ENCODE data around the gene CAPN5. TPM values are rescaled to one million over a fixed set of nuclear protein-coding genes. Genes with fewer than 3 reads are reported as not detected.

CAPN5 gene
- total and polyA plus RNA-seq, 2 experiments from 2014 or later, result 10.2 to 32.2 TPM

GRCh38 chr11:77126861-77127234 is 60.1 kb downstream of the CAPN5 start (continued):
- no peak for TF ChIP-seq ZNF462 (CRISPR knock-in tag; IDR thresholded peaks at IDR 0.05)
- no peak for TF ChIP-seq NANOG (IDR thresholded peaks at IDR 0.05; ENCODE audit: borderline replicate concordance)
- no peak for TF ChIP-seq ZNF114 (CRISPR knock-in tag; IDR thresholded peaks at IDR 0.05)
- TF ChIP-seq EZH2 (IDR thresholded peaks at IDR 0.05; ENCODE audit: low read depth, unreplicated experiment), result no peak

GRCh38 chr11:77127235-77127911 is 60.6 kb downstream of the CAPN5 start:
- Histone ChIP-seq H3K4me2 (peak overlapping the region; percentile 93), H3K79me2 (replicated peaks; ENCODE audit: insufficient read depth) (no peaks in the 10 kb centered on the region), H3K36me3 (ENCODE audit: insufficient read depth) (no peaks in the 10 kb centered on the region), H4K20me1 (replicated peaks; ENCODE audit: insufficient read depth) (no peaks in the 10 kb centered on the region), H3F3A (replicated peaks; ENCODE audit: low read depth) (0 out of 2 replicates have a peak, but pooled peaks cover 4% of the 10 kb centered on the region), H3K4me1 (ENCODE audit: insufficient read depth) (peaks cover 8% of the 10 kb centered on the region), H3K27ac (ENCODE audit: low read depth) (no peak overlapping the region), H3K9me2 (ENCODE audit: insufficient read depth) (no peaks in the 10 kb centered on the region), H3K4me3 (peak overlapping the region; percentile 71), H3K27me3 (ENCODE audit: insufficient read depth) (no peaks in the 10 kb centered on the region), H2AFZ (peak overlapping the region; percentile 99)
- TF ChIP-seq CTCF (conservative IDR thresholded peaks at IDR 0.05; ENCODE audit: low read depth in 2 of 2), result peak; percentile 91 to 98
- no peak for TF ChIP-seq EZH2 (IDR thresholded peaks at IDR 0.05; ENCODE audit: low read depth, unreplicated experiment)
- no peak for TF ChIP-seq EZH2phosphoT487 (IDR thresholded peaks at IDR 0.05; ENCODE audit: unreplicated experiment)
- TF ChIP-seq ZNF114 (CRISPR knock-in tag; IDR thresholded peaks at IDR 0.05), result no peak
- TF ChIP-seq ZNF462 (CRISPR knock-in tag; IDR thresholded peaks at IDR 0.05), result no peak
- DNase-seq (ENCODE audit: low spot score) (peak; percentile 67), ATAC-seq (peak; percentile 76)
- peaks cover 5% of the 10 kb centered on the region; the same call in 1 of the 3 replicates for H3K36me3 Mint-ChIP-seq (ENCODE audit: low read depth)
- H3K4me1 Mint-ChIP-seq, result peaks cover 24% of the 10 kb centered on the region
- H3K27ac Mint-ChIP-seq, result no peak overlapping the region
- H3K27me3 Mint-ChIP-seq (ENCODE audit: insufficient read depth, low read depth, poor library complexity), result peaks cover 14% of the 10 kb centered on the region
- no peaks in the 10 kb centered on the region for H3K9me3 Mint-ChIP-seq
- H3K4me3 Mint-ChIP-seq, result peak overlapping the region; percentile 61

All from GM23338 (cell line).